ENCODE measurements around the gene HRK. TPM values are rescaled to one million over a fixed set of nuclear protein-coding genes. Genes with fewer than 3 reads are reported as not detected.

The HRK gene
- total and polyA plus RNA-seq, 10 of the 15 experiments (the other 5 are each of a cell fraction or from before 2014, with no cell fraction given): not detected

GRCh38 chr12:116879509-116880212 is 1.6 kb downstream of the HRK start:
- ChIA-PET RAD21 (ENCODE audit: unreplicated experiment) (no interaction called here), POLR2A (no interaction called here)
- H2AFZ ChIP-seq (ENCODE audit: control insufficient read depth, low read depth, low read length): no peak overlapping the region

More at GRCh38 chr12:116879509-116880212, 1.6 kb downstream of the HRK start:
- in situ Hi-C loops (cut with MboI): no loop called here
- no peak overlapping the region for H3K4me3 ChIP-seq
- peak overlapping the region; percentile 31; the same call in 1 of the 2 replicates for H3K4me2 ChIP-seq (ENCODE audit: control insufficient read depth, insufficient read depth)
- H3K79me2 ChIP-seq (ENCODE audit: control insufficient read depth, insufficient read depth, low read length): no peaks in the 10 kb centered on the region
- ChIA-PET CTCF (no interaction called here), SMC1A (ENCODE audit: uncharacterized antibody, unreplicated experiment) (no interaction called here)
- ATAC-seq: no peak
- no peak overlapping the region for H3K9ac ChIP-seq (ENCODE audit: control insufficient read depth, insufficient read depth, low read length)
- H3K9me3 ChIP-seq (replicated peaks; ENCODE audit: control insufficient read depth, insufficient read depth, low read length): no peaks in the 10 kb centered on the region
- no peak overlapping the region for H3K27ac ChIP-seq (ENCODE audit: control insufficient read depth, insufficient read depth)
- 4% methylated on average over 32 of the region's 52 CpGs for WGBS (ENCODE audit: insufficient coverage, insufficient replicate concordance, low lambda C conversion rate, missing lambda C conversion rate)
- no TSS peak for BruUV-seq (replicated peaks)
- TF ChIP-seq SUZ12 (IDR thresholded peaks at IDR 0.05; ENCODE audit: unreplicated experiment) (peak; percentile 15), RAD51 (IDR thresholded peaks at IDR 0.05) (no peak), ZNF207 (IDR thresholded peaks at IDR 0.05; ENCODE audit: borderline replicate concordance) (no peak), PBX3 (IDR thresholded peaks at IDR 0.05; ENCODE audit: insufficient replicate concordance, low read depth, low read length) (no peak), RCOR1 (conservative IDR thresholded peaks at IDR 0.05; ENCODE audit: low read depth, low read length) (no peak)
- intact Hi-C loops (cut with micrococcal nuclease; ENCODE audit: unreplicated experiment): loop anchor here (10.0 kb wide), 1 partner anchor 145 kb away; the partner anchor contains the start of genes RNFT2 and SPRING1
- no peaks in the 10 kb centered on the region for H4K20me1 ChIP-seq (ENCODE audit: control insufficient read depth, insufficient read depth)
- H3K27me3 ChIP-seq (replicated peaks in 1 of 2; ENCODE audit: control insufficient read depth in 2 of 2, insufficient read depth in 2 of 2, low read length in 1 of 2): peaks cover 24 to 25% of the 10 kb centered on the region in 2 experiments
- DNase-seq (ENCODE audit: low read depth, low spot score): no peak
- FAIRE-seq: no peak
- H3K4me1 ChIP-seq (ENCODE audit: control insufficient read depth, insufficient read depth, low read length): no peaks in the 10 kb centered on the region; the same call in 1 of the 2 replicates
- H3K36me3 ChIP-seq (ENCODE audit: control insufficient read depth in 2 of 2, insufficient read depth in 2 of 2, low read length in 1 of 2): no peaks in the 10 kb centered on the region

Measured in GM12878 (cell line).